HG03469 (cell line): ENCODE measurements around the gene MTUS2.

Experiments used
- ATAC-seq: cut with Tn5 transposase; IDR thresholded peaks from one replicate; pipeline ENCODE4 v1.9.1; 2021; ENCODE audit warnings: mild to moderate bottlenecking, moderate library complexity, moderate number of reproducible peaks; ENCODE audit not compliant: unreplicated experiment

Gene MTUS2

GRCh38 chr13:29436721-29437280 lies 616.7 kb downstream of the MTUS2 start:
- ATAC-seq = no peak

GRCh38 chr13:29438769-29439168 lies 618.6 kb downstream of the MTUS2 start:
- ATAC-seq = no peak

GRCh38 chr13:29439601-29440388 lies 619.7 kb downstream of the MTUS2 start:
- no peak for ATAC-seq

GRCh38 chr13:29441306-29441705 lies 621.2 kb downstream of the MTUS2 start:
- no peak for ATAC-seq

- ATAC-seq = no peak
Observed at GRCh38 chr13:29446016-29446415, 625.9 kb downstream of the MTUS2 start.

- ATAC-seq = no peak
Observed at GRCh38 chr13:29448174-29448573, 628.0 kb downstream of the MTUS2 start.

GRCh38 chr13:29449726-29450125 lies 629.6 kb downstream of the MTUS2 start:
- ATAC-seq = no peak

- no peak for ATAC-seq
Observed at GRCh38 chr13:29451976-29452375, 631.8 kb downstream of the MTUS2 start.

GRCh38 chr13:29452773-29453616 lies 632.9 kb downstream of the MTUS2 start:
- ATAC-seq = no peak

GRCh38 chr13:29453617-29454011 lies 633.5 kb downstream of the MTUS2 start:
- no peak for ATAC-seq

GRCh38 chr13:29454931-29455481 lies 634.9 kb downstream of the MTUS2 start:
- no peak for ATAC-seq

GRCh38 chr13:29456419-29456818 lies 636.3 kb downstream of the MTUS2 start:
- no peak for ATAC-seq

- ATAC-seq = no peak
Observed at GRCh38 chr13:29457299-29457698, 637.2 kb downstream of the MTUS2 start.

- ATAC-seq = no peak
Observed at GRCh38 chr13:29458419-29458818, 638.3 kb downstream of the MTUS2 start.

- ATAC-seq = no peak
Observed at GRCh38 chr13:29459813-29460355, 639.7 kb downstream of the MTUS2 start.

- no peak for ATAC-seq
Observed at GRCh38 chr13:29464105-29464679, 644.1 kb downstream of the MTUS2 start.

GRCh38 chr13:29465741-29466293 lies 645.7 kb downstream of the MTUS2 start:
- no peak for ATAC-seq

GRCh38 chr13:29471551-29471950 lies 651.4 kb downstream of the MTUS2 start:
- ATAC-seq = no peak

GRCh38 chr13:29472332-29472961 lies 652.3 kb downstream of the MTUS2 start:
- no peak for ATAC-seq

- no peak for ATAC-seq
Observed at GRCh38 chr13:29473166-29473565, 653.0 kb downstream of the MTUS2 start.
